D721Med (cell line): ENCODE measurements around the gene FTH1.

Source experiments
- DNase-seq: peaks from one replicate; pipeline ENCODE4 v3.0.0; 2011; ENCODE audit warnings: low spot score; ENCODE audit not compliant: insufficient read length
- FAIRE-seq: peaks from 2 replicates; lab custom pipeline; 2011; peaks lifted over from hg19 to GRCh38; lab: Jason Lieb, UNC
- CTCF ChIP-seq: IDR thresholded peaks from 2 replicates; pipeline ENCODE4 v1.5.1; 2012; ENCODE audit warnings: mild to moderate bottlenecking, control low read depth; ENCODE audit not compliant: insufficient read depth; ENCODE audit errors: missing control alignments

FTH1 gene

GRCh38 chr11:61999141-61999975 lies 31.9 kb upstream of the FTH1 start:
- no peak for FAIRE-seq
- DNase-seq: no peak
- no peak for TF ChIP-seq CTCF

- DNase-seq (no peak), FAIRE-seq (no peak)
- TF ChIP-seq CTCF: no peak
Measured at GRCh38 chr11:61996933-61997332, 29.5 kb upstream of the FTH1 start.

GRCh38 chr11:61994981-61995380 lies 27.5 kb upstream of the FTH1 start:
- no peak for TF ChIP-seq CTCF
- DNase-seq: no peak
- no peak for FAIRE-seq

- DNase-seq (no peak), FAIRE-seq (no peak)
- no peak for TF ChIP-seq CTCF
Measured at GRCh38 chr11:61985869-61986268, 18.4 kb upstream of the FTH1 start.

GRCh38 chr11:61983419-61983818 lies 16.0 kb upstream of the FTH1 start:
- no peak for TF ChIP-seq CTCF
- DNase-seq: no peak
- no peak for FAIRE-seq

- no peak for FAIRE-seq
- no peak for TF ChIP-seq CTCF
Measured at GRCh38 chr11:61980783-61981541, 13.5 kb upstream of the FTH1 start.

More at GRCh38 chr11:61980783-61981541, 13.5 kb upstream of the FTH1 start:
- no peak for DNase-seq
